Ovary (tissue), 9 donors: ENCODE results near the gene GLIPR1. TPM values are rescaled to one million over a fixed set of nuclear protein-coding genes. Genes with fewer than 3 reads are reported as not detected.
"Not testable (repeated sequence)": the region's sequence is repeated elsewhere in the genome, so short reads cannot be mapped to it uniquely, and the experiment has no call there.

ENCODE experiments used
- DNase-seq, 5 donors: peaks; one replicate each; pipeline ENCODE4 v3.0.0-alpha.2; 2019 to 2020
- H3K27ac ChIP-seq, 2 donors: fragments of 200-600 bp; one replicate each; pipeline versions ENCODE4 v1.5.1 to v1.8.0; 2019 to 2022
- H3K27me3 ChIP-seq: fragments of 200-600 bp; one replicate; pipeline ENCODE4 v1.8.0; 2022
- H3K36me3 ChIP-seq: fragments of 200-600 bp; sonication (generic); one replicate; pipeline ENCODE4 v1.5.1; 2019
- H3K4me1 ChIP-seq: one replicate; pipeline ENCODE4 v1.8.1; 2013; ENCODE audit warnings: mild to moderate bottlenecking, moderate library complexity; ENCODE audit not compliant: insufficient read depth
- H3K4me3 ChIP-seq: fragments of 200-600 bp; sonication (generic); one replicate; pipeline ENCODE4 v1.5.1; 2017
- H3K9me3 ChIP-seq, 2 donors: fragments of 200-600 bp in 1 of 2; sonication (generic) in 1 of 2; one replicate each; pipeline versions ENCODE4 v1.5.1 to v1.8.1; 2013 to 2019; ENCODE audit warnings: mild to moderate bottlenecking in 1 of 2, moderate library complexity in 1 of 2
- CTCF ChIP-seq, 3 donors: fragments of 450-650 bp in 2 of 3; fragments of 200-600 bp in 1 of 3; IDR thresholded peaks; one replicate each; pipeline versions ENCODE4 v1.5.1 to v1.8.0; 2016 to 2022; ENCODE audit warnings: antibody characterized with exemption in 3 of 3, mild to moderate bottlenecking in 1 of 3
- EP300 ChIP-seq: sonication (generic); formaldehyde crosslinking; IDR thresholded peaks from one replicate; pipeline ENCODE4 v1.6.1; 2017; ENCODE audit warnings: antibody characterized with exemption
- POLR2A ChIP-seq: fragments of 450-650 bp; IDR thresholded peaks from one replicate; pipeline ENCODE4 v1.6.1; 2017; ENCODE audit warnings: antibody characterized with exemption, mild to moderate bottlenecking, moderate library complexity
- WGBS, 3 donors: extraction: QIAGEN DNeasy Blood & Tissue Kit in 1 of 3; methylation state at CpG; one replicate each; pipeline versions ENCODE4 v1.1.5 to v1.1.7; 2013 to 2017; 5-methylcytosine and 5-hydroxymethylcytosine counted together
- intact Hi-C, 4 donors: fragments of 100-400 bp; cut with DNase I; formaldehyde crosslinking; loops; one replicate each; pipeline versions ENCODE4 v1.11.0 to v1.15.1; 2022 to 2023
- polyA plus RNA-seq, 2 donors: library from polyadenylated mRNA; stranded (reverse); fragments of 200-250 nt in 1 of 2; fragments of 350-450 nt in 1 of 2; fragmentation: Illumina TruSeq in 1 of 2; extraction: RNeasy Lipid Tissue Mini Kit (QIAGEN cat#74804) in 1 of 2; gene quantifications; one replicate each; pipeline ENCODE4 v1.2.3, GENCODE V29; 2013 to 2014
- total RNA-seq, 7 donors: library from RNA; depleted of rRNA in 2 of 7; stranded (reverse); fragments of >200 nt in 2 of 7; fragmentation: NEBNext Ultra II Directional in 3 of 7; extraction: Animal tissue kit (Norgen Biotek cat#: 25700) in 3 of 7; gene quantifications; one replicate each; pipeline versions ENCODE4 v1.1.0 to v1.2.4, GENCODE V29; 2016 to 2023
- donor health status: DM: no; HTN: no; CAD: no; lungs with moderate emphysema.
- donor health status: DM: no; HTN: no; CAD: no.
- donor health status: Bipolar disorder and iron deficiency.
- donor health status: DM: yes; HTN: yes; CAD: no.
- donor health status: DM: no; HTN: no; CAD: no.
- donor health status: DM: yes; HTN: yes; CAD: no.

Gene GLIPR1
- total and polyA plus RNA-seq, 9 donors: 8.5 to 122 (median 27.9) TPM

- Histone ChIP-seq H3K4me3 (no peak overlapping the region), H3K36me3 (no peaks in the 10 kb centered on the region), H3K9me3 (no peaks in the 10 kb centered on the region), H3K27ac (no peak overlapping the region), H3K27me3 (no peaks in the 10 kb centered on the region), H3K4me1 (no peaks in the 10 kb centered on the region)
- WGBS, 3 donors: 60 to 76% (median 73%) methylated on average over 5 of the region's 5 CpGs
- TF ChIP-seq POLR2A (no peak), CTCF (IDR thresholded peaks at IDR 0.05) (no peak), EP300 (no peak)
- DNase-seq: no peak
- intact Hi-C loops: no loop called here
These were observed 24.7 kb upstream of the GLIPR1 start for GRCh38 chr12:75455839-75456238.

- H3K4me3 ChIP-seq: no peak overlapping the region
- TF ChIP-seq EP300 (no peak), CTCF (IDR thresholded peaks at IDR 0.05) (no peak), POLR2A (no peak)
- H3K27ac ChIP-seq: no peak overlapping the region
- no peaks in the 10 kb centered on the region for H3K27me3 ChIP-seq
- DNase-seq: no peak
- H3K9me3 ChIP-seq: no peaks in the 10 kb centered on the region
- no peaks in the 10 kb centered on the region for H3K4me1 ChIP-seq
- WGBS, 3 donors: 10 to 44% (median 11%) methylated on average over 1 of the region's 1 CpG
- no peaks in the 10 kb centered on the region for H3K36me3 ChIP-seq
- intact Hi-C loops: no loop called here
These were observed 23.4 kb upstream of the GLIPR1 start for GRCh38 chr12:75457191-75457590.

DNA sequence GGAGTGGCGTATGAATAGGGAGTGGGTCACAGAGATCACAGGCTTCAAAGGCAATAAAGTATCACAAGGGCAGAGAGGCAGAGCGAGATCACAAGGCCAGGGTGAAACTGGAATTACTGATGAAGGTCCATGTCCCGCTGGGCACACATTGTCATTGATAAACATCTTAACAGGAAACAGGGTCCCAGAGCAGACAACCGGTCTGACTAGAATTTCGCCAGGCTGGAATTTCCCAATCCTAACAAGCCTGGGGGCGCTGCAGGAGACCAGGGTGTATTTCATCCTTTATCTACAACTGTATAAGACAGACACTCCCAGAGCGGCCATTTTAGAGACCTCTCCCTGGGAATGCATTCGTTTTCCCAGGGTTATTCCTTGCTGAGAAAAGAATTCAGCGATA, 22.7 kb upstream of the GLIPR1 start:
- whole genome bisulfite sequencing, 3 donors: 85 to 87% (median 86%) methylated on average over 9 of the region's 9 CpGs
- H3K4me1 ChIP-seq, intact Hi-C loops: not testable (repeated sequence)

DNA sequence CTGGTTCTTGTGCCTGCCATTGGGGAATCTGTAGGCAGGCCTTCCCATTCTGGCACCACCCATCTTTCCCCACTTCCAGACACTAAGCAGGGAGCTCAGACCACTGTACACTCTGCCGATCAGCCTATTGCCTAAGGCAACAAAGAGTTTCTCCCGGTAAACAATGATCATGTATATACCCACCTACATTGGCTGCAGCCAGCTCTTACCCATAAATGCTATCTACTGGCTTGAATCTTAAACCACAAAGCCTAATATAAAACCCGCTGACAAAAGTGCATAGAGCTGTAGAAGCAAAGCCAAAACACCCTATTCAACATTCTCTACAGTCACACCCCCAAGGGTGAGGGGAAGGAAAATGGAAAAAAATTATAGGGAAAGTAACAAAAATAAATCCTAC, 20.8 kb upstream of the GLIPR1 start:
- Histone ChIP-seq H3K27ac (no peak overlapping the region), H3K27me3 (no peaks in the 10 kb centered on the region), H3K36me3 (no peaks in the 10 kb centered on the region), H3K4me1 (no peaks in the 10 kb centered on the region), H3K9me3 (no peaks in the 10 kb centered on the region), H3K4me3 (no peak overlapping the region)
- 77 to 82% (median 79%) methylated on average over 3 of the region's 3 CpGs for WGBS, 3 donors
- no peak for DNase-seq
- TF ChIP-seq CTCF (IDR thresholded peaks at IDR 0.05) (no peak), POLR2A (no peak), EP300 (no peak)
- intact Hi-C loops: no loop called here

More for the DNA sequence above, 22.7 kb upstream of the GLIPR1 start:
- H3K27me3 ChIP-seq, H3K9me3 ChIP-seq, H3K4me3 ChIP-seq, DNase-seq, H3K27ac ChIP-seq, H3K36me3 ChIP-seq: not testable (repeated sequence)

DNA sequence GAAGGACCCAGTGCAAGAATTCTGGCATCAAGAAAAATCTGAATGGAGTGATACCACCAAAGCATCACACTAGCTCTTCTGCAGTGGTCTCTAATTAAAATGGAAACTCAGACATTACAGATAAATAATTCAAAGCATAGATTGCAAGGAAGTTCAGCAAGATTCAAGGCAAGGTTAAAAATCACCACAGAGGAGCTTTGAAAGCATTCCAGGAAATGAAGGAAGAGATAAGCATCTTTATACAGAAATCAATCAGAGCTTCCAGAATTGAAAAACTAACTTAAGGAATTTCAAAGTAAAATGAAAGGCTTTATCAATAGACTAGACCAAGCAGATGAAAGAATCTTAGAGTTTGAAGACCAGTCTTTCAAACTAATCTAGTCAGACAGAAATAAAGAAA, 20.4 kb upstream of the GLIPR1 start:
- intact Hi-C loops: no loop called here
- Histone ChIP-seq H3K4me3 (no peak overlapping the region), H3K27me3 (no peaks in the 10 kb centered on the region), H3K36me3 (no peaks in the 10 kb centered on the region), H3K9me3 (no peaks in the 10 kb centered on the region), H3K4me1 (no peaks in the 10 kb centered on the region), H3K27ac (no peak overlapping the region)
- TF ChIP-seq POLR2A (no peak), CTCF (IDR thresholded peaks at IDR 0.05) (no peak)
- no peak for DNase-seq
